DMS153 treated with DMSO at 0.1 percent for 48 hours (cell line): ENCODE results near the gene RALY.
"Not testable (repeated sequence)": the region's sequence is repeated elsewhere in the genome, so short reads cannot be mapped to it uniquely, and the experiment has no call there.

Experiments
- DNase-seq: peaks from one replicate; lab custom pipeline; 2025; ENCODE audit not compliant: unreplicated experiment; lab: John Stamatoyannopoulos, UW

Gene RALY

GRCh38 chr20:34132491-34132890, 138.8 kb downstream of the RALY start:
- not testable (repeated sequence) for DNase-seq

GRCh38 chr20:34132943-34133342, 139.2 kb downstream of the RALY start:
- DNase-seq, result not testable (repeated sequence)

DNA sequence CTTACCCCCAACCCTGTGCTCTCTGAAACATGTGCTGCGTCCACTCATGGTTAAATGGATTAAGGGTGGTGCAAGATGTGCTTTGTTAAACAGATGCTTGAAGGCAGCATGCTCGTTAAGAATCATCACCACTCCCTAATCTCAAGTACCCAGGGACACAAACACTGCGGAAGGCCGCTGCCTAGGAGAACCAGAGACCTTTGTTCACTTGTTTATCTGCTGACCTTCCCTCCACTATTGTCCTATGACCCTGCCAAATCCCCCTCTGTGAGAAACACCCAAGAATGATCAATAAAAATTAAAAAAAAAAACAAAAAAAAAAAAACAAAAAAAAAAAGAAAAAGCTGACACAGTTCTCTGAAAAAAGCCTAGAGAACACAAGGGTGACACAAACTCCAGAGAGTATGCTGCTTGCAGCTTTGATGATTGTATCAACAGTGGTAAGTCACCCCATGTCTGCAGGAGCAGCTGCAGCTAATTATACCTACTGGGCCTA, 139.7 kb downstream of the RALY start:
- peak; percentile 56 for DNase-seq
